Measurements from ENCODE around the gene DEFB110. TPM values are rescaled to one million over a fixed set of nuclear protein-coding genes. Genes with fewer than 3 reads are reported as not detected.

DEFB110 gene
- total RNA-seq, 1 donor from 2014 or later: not detected

DNA sequence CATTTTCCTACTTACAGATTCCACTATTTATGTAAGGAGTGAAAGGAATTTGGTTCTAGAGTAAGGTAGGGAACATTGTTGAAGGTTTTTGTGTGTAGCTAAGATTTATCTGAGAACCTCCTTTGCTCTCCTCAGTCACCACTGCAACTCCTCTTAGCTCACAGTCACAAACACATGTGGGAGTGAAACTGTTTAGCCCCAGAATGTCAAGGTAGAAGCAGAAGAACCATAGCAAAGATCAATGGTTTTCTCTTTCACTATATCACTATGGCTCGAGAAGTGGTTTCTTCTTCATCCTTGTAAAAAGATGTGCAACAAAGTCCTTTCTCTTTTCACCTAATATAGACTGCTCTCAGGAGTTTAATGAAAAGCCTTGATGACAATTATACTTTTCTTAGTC is 34.4 kb upstream of the DEFB110 start:
- Mint-ChIP-seq H3K27me3 (ENCODE audit: insufficient read depth, low read depth) (no peaks in the 10 kb centered on the region), H3K36me3 (no peaks in the 10 kb centered on the region), H3K4me1 (no peaks in the 10 kb centered on the region), H3K9me3 (no peaks in the 10 kb centered on the region), H3K27ac (no peak overlapping the region), H3K4me3 (no peak overlapping the region)
- H3K4me3 ChIP-seq: no peak overlapping the region
- DNase-seq (ENCODE audit: low spot score): no peak
- no peak overlapping the region for H3K9ac ChIP-seq
- no peak overlapping the region for H3K27ac ChIP-seq
- no peaks in the 10 kb centered on the region for H4K20me1 ChIP-seq (ENCODE audit: low read depth)
- H3F3A ChIP-seq (ENCODE audit: low read depth): no peaks in the 10 kb centered on the region
- H3K9me3 ChIP-seq (ENCODE audit: low read depth): no peaks in the 10 kb centered on the region
- no peaks in the 10 kb centered on the region for H3K36me3 ChIP-seq
- H3K4me2 ChIP-seq: no peak overlapping the region
- no peak overlapping the region for H2AFZ ChIP-seq (replicated peaks)
- TF ChIP-seq, protein P1, sequence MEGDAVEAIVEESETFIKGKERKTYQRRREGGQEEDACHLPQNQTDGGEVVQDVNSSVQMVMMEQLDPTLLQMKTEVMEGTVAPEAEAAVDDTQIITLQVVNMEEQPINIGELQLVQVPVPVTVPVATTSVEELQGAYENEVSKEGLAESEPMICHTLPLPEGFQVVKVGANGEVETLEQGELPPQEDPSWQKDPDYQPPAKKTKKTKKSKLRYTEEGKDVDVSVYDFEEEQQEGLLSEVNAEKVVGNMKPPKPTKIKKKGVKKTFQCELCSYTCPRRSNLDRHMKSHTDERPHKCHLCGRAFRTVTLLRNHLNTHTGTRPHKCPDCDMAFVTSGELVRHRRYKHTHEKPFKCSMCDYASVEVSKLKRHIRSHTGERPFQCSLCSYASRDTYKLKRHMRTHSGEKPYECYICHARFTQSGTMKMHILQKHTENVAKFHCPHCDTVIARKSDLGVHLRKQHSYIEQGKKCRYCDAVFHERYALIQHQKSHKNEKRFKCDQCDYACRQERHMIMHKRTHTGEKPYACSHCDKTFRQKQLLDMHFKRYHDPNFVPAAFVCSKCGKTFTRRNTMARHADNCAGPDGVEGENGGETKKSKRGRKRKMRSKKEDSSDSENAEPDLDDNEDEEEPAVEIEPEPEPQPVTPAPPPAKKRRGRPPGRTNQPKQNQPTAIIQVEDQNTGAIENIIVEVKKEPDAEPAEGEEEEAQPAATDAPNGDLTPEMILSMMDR (IDR thresholded peaks at IDR 0.05): no peak
- no peak for TF ChIP-seq EZH2phosphoT487 (IDR thresholded peaks at IDR 0.05)
- TF ChIP-seq EZH2 (IDR thresholded peaks at IDR 0.05): no peak
- no peaks in the 10 kb centered on the region for H3K4me1 ChIP-seq
- no peaks in the 10 kb centered on the region for H3K79me2 ChIP-seq (ENCODE audit: low read depth)
- no peaks in the 10 kb centered on the region for H3K27me3 ChIP-seq

DNA sequence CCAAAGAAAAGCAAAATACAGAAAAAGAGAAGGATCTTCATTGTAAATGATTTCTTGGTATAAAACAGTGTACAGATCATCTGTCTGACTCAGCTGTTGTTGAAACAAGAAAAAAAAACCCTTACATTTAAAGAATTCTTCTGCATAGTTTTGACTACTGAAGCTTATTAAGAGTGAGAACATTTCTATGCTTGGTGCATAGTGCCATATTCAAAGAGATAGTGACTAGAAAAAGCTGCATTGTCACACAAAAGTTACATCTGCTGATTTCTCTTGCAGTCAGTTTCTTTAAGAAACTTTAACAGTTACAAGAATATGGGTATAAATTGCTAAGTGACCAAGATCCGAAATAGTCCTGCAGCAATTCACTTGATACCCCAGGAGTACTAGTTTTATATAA is 28.0 kb upstream of the DEFB110 start, which contains the start of gene DEFB112:
TSS of gene DEFB112 (minus strand) at position 101 of the 400 bp plus-strand sequence. CDS start at position 41, 60 bp downstream.
- TF ChIP-seq EZH2 (IDR thresholded peaks at IDR 0.05) (no peak), EZH2phosphoT487 (IDR thresholded peaks at IDR 0.05) (no peak)
- TF ChIP-seq, protein P1 (IDR thresholded peaks at IDR 0.05): no peak
- Mint-ChIP-seq H3K9me3 (no peaks in the 10 kb centered on the region), H3K27me3 (ENCODE audit: insufficient read depth, low read depth) (no peaks in the 10 kb centered on the region), H3K4me3 (no peak within 1 kb of the TSS), H3K27ac (no peak within 1 kb of the TSS), H3K4me1 (no peaks in the 10 kb centered on the region), H3K36me3 (no peaks in the 10 kb centered on the region)
- Histone ChIP-seq H3K27me3 (no peaks in the 10 kb centered on the region), H3K4me3 (no peak within 1 kb of the TSS), H3K79me2 (ENCODE audit: low read depth) (no peaks in the 10 kb centered on the region), H3K9me3 (ENCODE audit: low read depth) (no peaks in the 10 kb centered on the region), H3K9ac (no peak within 1 kb of the TSS), H3K27ac (no peak within 1 kb of the TSS), H3F3A (ENCODE audit: low read depth) (no peaks in the 10 kb centered on the region), H4K20me1 (ENCODE audit: low read depth) (no peaks in the 10 kb centered on the region), H2AFZ (replicated peaks) (no peak within 1 kb of the TSS), H3K4me2 (no peak within 1 kb of the TSS), H3K36me3 (no peaks in the 10 kb centered on the region), H3K4me1 (no peaks in the 10 kb centered on the region)
- DNase-seq (ENCODE audit: low spot score): no peak

DNA sequence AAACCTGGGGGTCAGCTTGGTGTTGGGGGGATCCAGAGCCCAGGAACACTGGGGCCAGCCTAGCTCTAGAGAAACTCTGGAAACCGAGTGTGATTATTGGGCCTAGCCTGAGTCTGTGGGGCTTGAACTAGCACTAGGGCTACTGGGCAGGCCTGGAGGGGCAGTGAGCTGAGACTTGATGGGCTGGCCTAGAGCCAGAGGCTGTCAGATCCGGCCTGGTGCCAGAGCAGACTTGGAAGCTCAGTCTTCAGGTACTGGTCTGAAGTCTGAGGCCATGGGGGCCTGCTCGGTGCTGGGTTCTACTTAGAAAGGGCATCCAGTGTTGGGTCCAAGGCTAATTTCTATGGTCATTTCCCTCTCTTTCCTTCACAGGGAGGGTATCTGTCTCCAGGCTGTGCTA is 25.2 kb upstream of the DEFB110 start:
- no peaks in the 10 kb centered on the region for H3K9me3 Mint-ChIP-seq
- no peak overlapping the region for H3K4me3 Mint-ChIP-seq
- no peaks in the 10 kb centered on the region for H3K4me1 ChIP-seq

More for the DNA sequence above, 25.2 kb upstream of the DEFB110 start:
- Histone ChIP-seq H3K27ac (no peak overlapping the region), H3K4me2 (no peak overlapping the region), H3K27me3 (no peaks in the 10 kb centered on the region), H3K9ac (no peak overlapping the region), H3K36me3 (no peaks in the 10 kb centered on the region), H3F3A (ENCODE audit: low read depth) (no peaks in the 10 kb centered on the region), H3K9me3 (ENCODE audit: low read depth) (no peaks in the 10 kb centered on the region), H4K20me1 (ENCODE audit: low read depth) (no peaks in the 10 kb centered on the region), H3K79me2 (ENCODE audit: low read depth) (no peaks in the 10 kb centered on the region), H3K4me3 (no peak overlapping the region), H2AFZ (replicated peaks) (no peak overlapping the region)
- no peaks in the 10 kb centered on the region for H3K36me3 Mint-ChIP-seq
- H3K27me3 Mint-ChIP-seq (ENCODE audit: insufficient read depth, low read depth): no peaks in the 10 kb centered on the region
- no peak for TF ChIP-seq EZH2 (IDR thresholded peaks at IDR 0.05)
- TF ChIP-seq EZH2phosphoT487 (IDR thresholded peaks at IDR 0.05): no peak
- TF ChIP-seq, protein P1 (IDR thresholded peaks at IDR 0.05): no peak
- no peaks in the 10 kb centered on the region for H3K4me1 Mint-ChIP-seq
- H3K27ac Mint-ChIP-seq: no peak overlapping the region
- no peak for DNase-seq (ENCODE audit: low spot score)

Data from neural progenitor cell (in vitro differentiated cells).